Measurements from ENCODE around the gene CCDC32. TPM values are rescaled to one million over a fixed set of nuclear protein-coding genes. Genes with fewer than 3 reads are reported as not detected.
A peak's percentile ranks its signal among the peaks of the same experiment; 100 is the strongest.
"Not testable (repeated sequence)": the region's sequence is repeated elsewhere in the genome, so short reads cannot be mapped to it uniquely, and the experiment has no call there.

Gene CCDC32, protein sequence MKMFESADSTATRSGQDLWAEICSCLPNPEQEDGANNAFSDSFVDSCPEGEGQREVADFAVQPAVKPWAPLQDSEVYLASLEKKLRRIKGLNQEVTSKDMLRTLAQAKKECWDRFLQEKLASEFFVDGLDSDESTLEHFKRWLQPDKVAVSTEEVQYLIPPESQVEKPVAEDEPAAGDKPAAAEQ
- 14.7 TPM for polyA plus RNA-seq (ENCODE audit: insufficient read length)

DNA sequence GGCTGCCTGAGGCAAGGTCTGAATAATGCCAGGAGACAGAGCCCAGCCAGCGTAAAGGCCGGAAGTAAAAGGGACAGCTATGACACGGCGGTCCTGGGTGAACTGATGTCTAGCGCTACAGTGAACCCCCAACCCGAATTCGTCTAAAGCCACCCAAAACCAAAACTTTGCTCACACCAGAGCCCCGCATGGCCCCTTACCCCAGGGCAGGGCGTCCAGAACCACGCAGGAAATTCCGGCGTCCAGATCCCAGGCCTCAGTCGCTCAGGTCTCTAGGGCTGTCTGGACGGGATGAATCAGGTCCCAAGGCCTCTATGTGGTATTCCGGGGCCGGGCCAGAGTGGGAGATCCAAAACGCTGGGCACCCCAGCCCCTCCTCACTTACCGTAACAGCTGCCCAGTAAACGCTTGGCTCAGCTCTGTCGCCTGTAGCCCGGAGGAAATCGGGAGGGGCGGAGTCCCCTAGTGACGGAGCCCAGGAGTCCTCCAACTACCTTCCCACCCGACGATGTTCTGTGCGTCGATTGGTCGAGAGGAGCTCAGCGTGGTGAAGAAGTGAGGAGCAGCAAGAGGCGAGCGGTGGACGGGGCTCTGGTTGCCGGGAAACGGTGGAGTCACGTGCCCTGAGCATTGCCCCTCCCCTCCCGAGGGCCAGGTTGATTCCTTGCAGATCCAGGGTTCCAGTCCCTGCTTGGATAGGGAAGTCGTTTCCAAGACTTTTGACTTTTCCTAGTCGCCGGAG lies at the start of gene CCDC32:
Gene CCDC32, minus strand, starts transcription at position 452 of the 742 bp plus-strand sequence. CDS start 2,027 bp downstream, outside the sequence.
- peak; percentile 98 for DNase-seq (ENCODE audit: low read depth)

DNA sequence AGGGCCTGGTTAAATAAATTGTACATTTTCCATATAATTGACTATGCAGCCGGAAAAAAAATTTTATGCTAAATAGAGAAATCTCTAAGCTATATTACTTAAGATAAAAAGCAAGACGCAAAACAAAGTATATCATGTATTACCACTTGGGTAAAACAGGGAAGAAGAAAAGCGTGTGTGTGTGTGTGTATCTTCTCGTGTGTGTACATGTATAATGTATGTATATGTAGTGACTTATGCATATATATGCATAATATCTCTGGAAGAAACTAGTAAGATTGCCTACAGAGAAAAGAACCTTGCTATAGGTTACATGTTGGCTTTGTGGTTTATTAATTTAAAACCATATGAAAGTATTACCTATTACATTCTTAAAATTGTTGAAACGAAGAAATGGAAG lies 48.2 kb upstream of the CCDC32 start:
- no peak for DNase-seq (ENCODE audit: low read depth)

DNA sequence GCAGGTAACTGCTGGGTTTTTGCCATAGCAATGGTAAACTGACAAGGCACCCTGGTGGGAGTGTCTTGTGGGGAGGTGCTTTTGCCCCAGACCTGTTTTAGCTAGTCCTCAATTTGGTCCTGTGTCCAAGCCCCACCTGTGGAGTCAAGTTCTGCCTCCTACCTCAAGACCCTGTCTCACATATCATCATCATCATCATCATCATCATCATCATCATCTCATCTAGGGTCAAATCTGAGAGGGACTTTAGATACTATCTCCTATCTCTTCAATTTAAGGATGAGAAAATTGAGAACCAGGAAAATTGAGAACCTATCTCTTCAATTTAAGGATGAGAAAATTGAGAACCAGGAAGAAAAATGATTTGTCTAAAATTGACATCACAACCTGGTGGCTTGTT lies 39.1 kb upstream of the CCDC32 start:
- DNase-seq (ENCODE audit: low read depth) = no peak

DNA sequence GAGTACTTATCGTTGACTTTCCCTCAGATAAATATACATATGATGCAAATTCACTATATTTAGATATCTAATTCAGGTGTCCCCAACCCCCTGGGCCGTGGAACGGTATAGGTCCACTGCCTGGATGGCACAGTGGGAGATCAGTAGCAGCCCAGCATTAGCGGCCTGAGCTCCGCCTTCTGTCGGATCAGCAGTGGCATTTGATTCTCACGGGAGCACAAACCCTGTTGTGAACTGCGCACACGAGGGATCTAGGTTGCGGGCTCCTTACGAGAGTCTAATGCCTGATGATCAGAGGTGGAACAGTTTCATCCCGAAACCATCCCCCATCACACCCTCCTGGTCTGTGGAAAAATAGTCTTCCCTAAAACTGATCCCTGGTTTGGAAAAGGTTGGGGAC lies 36.1 kb upstream of the CCDC32 start:
- DNase-seq (ENCODE audit: low read depth) = no peak

DNA sequence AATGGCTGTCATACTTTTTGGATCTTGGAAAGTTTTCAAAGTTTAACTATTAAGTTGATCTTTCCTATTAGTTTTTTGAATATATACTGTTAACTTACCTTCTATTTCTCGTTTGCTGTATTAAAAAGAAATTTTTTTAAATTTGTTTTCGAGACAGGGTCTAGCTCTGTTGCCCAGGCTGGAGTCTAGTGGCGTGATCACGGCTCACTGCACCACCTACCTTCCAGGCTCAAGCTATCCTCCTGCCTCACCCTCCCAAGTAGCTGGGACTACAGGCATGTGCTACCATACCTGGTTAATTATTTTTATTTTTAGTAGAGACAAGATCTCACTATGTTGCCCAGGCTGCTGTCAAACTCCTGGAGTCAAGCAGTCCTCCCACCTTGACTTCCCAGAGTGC lies 33.8 kb upstream of the CCDC32 start:
- no peak for DNase-seq (ENCODE audit: low read depth)

DNA sequence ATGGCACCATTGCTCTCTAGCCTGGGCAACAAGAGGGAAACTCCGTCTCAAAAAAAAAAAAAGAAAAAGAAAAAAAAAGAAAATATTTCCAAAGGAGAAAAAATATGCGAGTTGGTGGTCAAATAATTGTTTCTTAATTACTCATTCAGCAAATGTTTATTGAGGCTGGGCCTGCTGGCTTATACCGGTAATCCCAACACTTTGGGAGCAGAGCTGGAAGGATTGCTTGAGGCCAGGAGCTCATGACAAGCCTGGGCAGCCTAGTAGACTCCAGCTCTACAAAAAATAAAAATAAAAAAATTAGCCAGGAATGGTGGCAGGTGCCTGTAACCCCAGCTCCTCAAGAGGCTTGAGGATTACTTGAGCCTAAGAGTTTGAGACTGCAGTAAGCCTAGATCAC lies 33.3 kb upstream of the CCDC32 start:
- DNase-seq (ENCODE audit: low read depth) = no peak

DNA sequence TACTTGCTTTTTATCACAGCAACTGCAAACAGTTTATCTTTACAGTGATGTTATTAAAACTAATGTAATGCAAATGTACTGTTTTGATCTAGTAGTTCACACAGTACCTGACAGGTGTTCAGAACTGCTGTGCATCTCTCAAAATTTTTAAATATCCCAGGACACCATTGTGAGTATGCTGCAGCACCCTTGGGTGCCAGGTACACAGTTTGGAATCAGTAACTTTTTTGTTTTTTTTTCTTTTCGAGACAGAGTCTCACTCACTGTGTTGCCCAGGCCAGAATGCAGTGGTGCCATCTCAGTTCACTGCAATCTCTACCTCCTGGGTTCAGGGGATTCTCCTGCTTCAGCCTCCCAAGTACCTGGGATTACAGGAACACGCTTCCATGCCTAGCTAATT lies 32.2 kb upstream of the CCDC32 start:
- no peak for DNase-seq (ENCODE audit: low read depth)

DNA sequence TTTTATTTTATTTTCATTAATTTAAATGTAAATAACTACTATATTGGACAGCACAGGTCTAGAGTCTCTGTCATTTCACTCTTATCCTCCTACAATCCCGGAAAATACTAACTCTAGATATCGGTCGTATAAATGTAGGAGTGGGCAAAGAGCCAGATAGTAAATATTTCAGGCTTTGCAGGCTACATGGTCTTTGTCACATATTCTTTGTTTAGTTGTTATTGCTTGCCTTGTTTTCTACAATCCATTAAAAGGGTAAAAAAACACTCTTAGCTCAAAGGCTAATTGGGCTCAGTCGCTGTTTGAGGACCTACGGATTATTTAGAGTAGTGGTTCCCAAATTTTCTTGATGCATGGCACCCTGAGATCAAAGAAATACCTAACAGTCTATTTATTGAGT lies 30.9 kb upstream of the CCDC32 start:
- DNase-seq (ENCODE audit: low read depth) = no peak

DNA sequence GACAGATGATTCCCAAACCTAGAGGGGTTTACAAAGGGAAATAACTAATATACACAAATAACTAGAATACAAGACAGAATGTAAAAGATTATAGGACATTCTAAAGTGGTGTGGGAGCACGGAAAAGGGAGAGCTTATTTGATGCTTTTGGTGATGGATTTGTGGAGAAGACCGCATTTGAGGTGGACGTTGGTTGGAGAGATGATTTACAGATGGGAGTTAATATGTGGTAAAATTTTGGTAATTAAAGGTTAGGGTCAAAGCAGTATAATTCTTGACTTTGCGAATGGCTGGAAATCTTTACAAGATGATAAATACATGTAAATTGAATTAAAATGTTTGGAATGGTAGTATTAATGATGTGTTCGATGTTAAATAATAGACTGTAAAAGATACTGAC lies 30.4 kb upstream of the CCDC32 start:
- DNase-seq (ENCODE audit: low read depth) = no peak

DNA sequence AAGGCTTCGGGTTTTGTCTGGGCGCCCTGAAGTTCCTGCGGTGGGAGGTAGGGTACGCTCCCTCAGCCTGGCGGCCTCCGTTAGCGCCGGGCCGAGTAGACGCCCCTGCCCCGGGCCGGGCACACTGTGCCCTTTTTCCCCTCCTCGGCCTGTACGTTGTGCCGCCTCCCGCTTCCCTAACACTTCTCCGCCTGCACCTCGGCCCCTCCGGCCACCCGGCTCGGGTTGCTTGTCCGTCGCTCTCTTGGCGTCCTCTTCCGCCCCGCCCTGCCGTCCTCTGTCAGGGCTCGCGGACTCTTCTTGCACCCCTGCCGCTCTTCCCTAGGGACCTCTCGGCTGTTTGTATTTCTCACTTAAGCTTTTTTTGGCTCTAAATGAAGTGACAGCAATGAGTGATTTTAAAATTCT lies 29.6 kb upstream of the CCDC32 start:
- DNase-seq (ENCODE audit: low read depth) = no peak

DNA sequence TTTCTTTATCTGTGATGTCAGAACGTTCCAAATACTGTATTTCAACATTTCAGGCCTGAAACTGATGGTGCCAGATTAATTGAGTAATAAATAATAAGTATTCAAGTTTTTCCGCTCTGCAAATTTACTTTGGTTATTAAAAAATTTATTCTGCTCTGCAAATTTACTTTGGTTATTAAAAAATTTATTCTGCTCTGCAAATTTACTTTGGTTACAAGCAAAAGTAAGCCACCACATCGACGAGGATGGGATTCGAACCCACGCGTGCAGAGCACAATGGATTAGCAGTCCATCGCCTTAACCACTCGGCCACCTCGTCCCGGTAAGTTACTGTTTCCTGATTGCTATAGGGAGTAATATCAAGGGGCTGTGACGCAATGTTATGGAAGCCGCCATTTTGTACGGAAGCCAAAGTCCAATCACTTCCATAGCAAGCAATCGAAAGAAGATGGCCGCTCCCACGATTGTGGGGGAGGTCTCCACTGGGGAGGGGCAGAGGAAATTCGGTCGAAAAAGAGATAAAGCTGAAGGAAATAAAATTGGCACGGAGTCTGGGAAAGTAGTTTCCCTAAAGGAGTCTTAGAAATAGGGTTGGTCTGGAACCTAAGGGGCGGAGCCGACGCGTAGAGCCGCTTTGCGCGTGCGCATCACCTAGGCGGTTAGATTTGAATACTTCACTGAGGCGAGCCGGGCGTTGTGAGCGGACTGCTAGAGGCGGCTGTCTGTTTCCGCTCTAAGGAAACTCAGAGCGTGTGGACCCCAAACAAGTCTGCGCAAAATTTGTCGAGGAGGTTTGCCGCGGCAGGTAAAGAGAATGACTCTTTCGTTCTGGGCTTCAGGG lies 29.0 kb upstream of the CCDC32 start, which contains the start of gene KNL1:
Gene KNL1, plus strand, starts transcription at position 662 of the 841 bp plus-strand sequence. CDS start 8,683 bp downstream, outside the sequence.
- DNase-seq (ENCODE audit: low read depth) = peak; percentile 97

DNA sequence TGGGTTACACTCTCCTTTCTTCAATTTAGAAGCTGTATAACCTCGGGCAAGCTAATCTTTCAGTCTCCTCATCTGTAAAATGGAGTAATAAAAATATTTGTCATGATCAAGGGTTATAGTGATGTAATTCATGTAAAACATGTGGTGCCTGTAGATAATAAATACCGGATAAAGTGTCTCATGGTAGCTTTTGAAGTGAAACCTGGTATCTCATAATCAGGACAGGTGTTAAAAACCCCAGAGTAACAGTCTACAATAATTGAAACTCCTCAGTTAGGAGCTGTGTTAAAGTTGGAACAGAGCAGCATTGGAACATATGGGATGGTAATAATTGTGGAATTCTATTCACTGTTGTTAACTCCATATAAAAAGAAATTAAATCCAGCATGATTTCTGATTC lies 28.3 kb upstream of the CCDC32 start:
- DNase-seq (ENCODE audit: low read depth) = no peak

DNA sequence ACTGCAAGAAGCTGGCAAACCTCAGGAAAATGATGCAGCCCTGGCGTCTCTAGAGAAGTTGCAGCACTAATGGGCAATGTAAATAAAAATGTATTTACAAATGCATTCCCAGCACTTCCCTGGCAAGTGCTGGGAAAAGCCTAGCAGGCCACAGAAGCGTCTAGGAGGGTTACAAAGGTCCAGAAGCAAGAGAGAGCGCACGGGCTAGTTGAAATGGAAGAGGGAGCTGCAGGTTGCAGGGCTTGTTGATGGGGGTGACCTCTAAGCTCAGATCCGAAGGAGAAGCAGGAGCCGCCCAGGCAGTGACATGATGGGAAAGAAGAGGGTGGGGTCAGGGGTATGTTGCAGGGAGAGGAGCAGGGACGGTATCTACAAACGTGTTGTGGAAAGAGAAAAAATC lies 26.5 kb upstream of the CCDC32 start:
- no peak for DNase-seq (ENCODE audit: low read depth)

DNA sequence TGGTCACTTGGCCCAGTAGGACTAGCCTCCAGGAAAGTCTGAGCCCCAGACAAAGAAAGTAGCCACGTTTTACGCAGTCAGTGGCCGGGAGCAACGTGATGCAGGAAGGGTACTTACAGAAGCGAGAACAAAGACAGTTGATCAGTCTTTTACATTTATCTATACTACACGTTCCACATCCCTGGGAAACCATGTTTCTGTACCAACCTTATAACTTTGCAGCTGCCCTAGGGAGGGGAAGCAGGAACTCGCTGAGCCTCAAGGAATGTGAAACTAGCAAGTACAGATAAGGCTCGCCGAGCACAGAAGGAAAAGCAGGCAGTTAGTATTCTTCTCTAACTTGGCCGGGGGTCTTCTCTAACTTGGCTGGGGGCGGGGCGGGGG lies 25.8 kb upstream of the CCDC32 start:
- no peak for DNase-seq (ENCODE audit: low read depth)

DNA sequence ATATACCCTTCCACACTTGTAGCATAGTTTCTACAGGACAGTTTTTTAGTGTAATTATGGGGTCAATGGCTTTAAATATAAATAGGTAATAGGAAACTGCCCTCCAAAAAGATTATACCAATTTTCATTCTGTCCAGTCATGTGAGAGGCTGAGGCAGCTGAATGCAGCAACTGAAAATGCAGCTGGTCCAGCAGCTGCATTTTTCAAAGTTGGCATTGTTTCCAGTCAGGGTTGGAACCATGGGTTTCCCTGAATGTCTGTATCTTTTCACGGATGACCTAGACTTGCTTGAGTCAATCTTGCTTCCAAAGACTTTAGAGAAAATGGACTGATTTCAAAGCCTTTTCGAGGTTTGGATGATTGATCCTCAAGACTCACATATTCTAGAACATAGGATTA lies 19.3 kb upstream of the CCDC32 start:
- no peak for DNase-seq (ENCODE audit: low read depth)

DNA sequence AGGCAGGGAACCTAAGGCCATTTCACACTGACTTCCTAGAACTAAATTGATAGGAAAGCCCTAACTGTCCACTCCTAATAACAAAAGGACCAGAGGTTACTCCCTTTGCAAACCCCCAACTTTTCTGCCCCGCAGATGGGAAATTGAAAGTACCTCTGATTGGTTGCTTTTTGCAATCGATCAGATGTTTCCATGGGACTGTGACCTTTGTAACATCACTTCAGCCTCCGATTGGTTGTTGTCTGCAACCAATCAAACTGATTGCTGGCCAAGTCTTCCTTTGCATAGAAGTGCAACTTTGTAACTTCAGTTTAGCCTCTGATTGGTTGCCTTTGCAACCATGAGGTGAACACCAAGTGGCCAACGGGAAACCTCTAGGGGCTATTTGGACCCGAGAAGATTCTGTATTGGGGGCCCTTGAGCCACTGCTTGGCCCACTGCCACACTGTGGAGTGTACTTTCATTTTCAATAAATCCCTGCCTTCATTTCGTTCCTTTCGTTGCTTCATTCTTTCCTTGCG lies 17.9 kb upstream of the CCDC32 start:
- DNase-seq (ENCODE audit: low read depth) = peak; percentile 80

DNA sequence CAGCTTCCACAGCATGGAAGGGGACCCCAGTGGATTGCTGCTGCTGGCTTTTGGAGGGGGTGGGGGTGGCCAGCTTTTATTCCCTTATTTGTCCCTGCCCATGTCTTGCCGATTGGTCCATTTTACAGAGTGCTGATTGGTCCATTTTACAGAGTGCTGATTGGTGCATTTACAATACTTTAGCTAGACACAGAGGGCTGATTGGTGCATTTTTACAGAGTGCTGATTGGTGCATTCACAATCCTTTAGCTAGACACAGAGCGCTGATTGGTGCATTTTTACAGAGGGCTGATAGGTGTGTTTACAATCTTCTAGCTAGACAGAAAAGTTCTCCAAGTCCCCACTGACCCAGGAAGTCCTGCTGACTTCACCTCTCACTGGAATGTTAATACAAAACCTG lies 17.0 kb upstream of the CCDC32 start:
- DNase-seq (ENCODE audit: low read depth) = not testable (repeated sequence)

DNA sequence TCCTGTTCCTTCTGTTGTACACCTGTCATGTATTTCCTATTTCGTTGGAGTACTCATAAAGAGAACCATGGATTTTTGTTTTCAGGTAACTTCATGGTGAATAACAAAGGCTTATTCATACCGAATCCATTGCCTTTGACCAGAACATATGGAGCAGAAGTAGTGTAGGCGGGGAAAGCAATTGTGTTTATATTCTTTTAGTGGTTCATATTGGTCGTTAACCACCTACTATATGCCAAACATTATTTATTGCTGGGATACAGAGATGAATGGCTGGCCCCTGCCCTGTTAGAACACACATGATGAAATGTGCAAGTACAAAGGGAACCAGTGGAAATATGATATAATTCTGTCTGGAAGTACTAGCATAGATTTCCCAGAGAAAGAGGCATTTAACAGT lies 14.1 kb upstream of the CCDC32 start:
- no peak for DNase-seq (ENCODE audit: low read depth)

DNA sequence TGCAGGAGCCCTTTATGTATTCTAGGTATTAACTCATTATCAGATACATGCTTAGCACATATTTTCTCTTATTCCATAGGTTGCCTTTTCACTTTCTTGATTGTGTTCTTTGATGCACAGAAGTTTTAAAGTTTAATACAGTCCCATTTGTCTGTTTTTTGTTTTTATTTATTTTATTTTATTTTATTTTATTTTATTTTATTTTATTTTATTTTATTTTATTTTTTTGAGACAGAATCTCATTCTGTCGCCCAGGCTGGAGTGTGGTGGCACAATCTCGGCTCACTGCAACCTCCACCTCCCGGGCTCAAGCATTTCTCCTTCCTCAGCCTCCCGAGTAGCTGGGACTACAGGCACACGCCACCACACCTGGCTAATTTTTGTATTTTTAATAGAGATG lies 12.1 kb upstream of the CCDC32 start:
- not testable (repeated sequence) for DNase-seq (ENCODE audit: low read depth)

DNA sequence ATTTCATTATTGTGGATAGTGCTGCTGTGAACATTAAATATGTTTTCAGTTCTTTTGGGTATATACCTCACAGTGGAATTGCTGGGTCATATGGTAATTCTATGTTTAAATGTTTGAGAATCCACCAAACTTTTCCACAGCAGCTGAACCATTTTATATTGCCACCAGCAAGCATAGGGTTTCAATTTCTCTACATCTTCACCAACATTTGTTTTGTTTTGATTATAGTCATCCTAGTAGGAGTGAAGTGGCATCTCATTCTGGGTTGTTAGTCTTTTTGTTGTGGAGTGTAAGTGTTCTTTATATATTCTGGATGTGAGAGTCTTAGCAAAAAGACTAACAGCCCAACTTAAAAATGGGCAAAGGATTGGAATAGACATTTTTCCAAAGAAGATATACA lies 10.3 kb upstream of the CCDC32 start:
- no peak for DNase-seq (ENCODE audit: low read depth)

DNA sequence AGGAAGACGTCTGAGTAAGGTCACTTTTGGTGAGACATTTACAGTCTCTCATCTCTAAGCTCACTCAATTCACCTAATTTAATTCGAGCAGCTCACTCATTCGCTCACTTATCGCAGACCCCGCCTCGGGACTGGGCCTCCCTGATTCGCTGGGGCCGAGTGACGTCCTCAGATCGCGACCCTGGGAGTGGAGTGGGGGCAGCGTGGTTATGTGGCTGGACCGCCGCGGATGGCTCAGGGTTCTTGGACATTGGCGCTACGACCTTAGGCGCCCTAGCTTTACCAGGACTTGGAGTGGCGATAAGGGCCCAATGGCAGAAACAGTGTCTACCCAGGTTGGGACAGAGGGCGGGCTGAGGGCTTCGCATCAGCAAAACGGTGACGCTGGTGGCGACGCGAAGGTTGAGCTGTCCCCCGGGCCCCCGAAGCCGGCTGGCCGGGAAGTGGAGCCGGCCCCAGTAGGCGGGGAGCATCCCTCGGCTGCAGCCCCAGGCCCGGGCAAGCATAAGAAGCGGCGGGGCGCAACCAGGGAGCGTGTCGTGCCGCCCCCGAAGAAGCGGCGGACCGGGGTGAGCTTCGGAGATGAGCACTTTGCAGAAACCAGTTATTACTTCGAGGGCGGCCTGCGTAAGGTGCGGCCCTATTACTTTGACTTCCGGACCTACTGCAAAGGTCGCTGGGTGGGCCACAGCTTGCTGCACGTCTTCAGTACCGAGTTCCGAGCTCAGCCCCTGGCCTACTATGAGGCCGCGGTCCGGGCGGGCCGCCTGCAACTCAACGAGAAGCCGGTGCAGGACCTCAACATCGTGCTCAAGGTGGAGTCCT lies 4.5 kb upstream of the CCDC32 start, which contains the start of gene RPUSD2:
Gene RPUSD2, plus strand, starts transcription at position 171 of the 825 bp plus-strand sequence. Its CDS starts 39 bp downstream, at position 210.
- peak; percentile 66 for DNase-seq (ENCODE audit: low read depth)
